Effector CD8-positive, alpha-beta T cell (primary cell): ENCODE results near the gene NXN.
"Not testable (repeated sequence)": the region's sequence is repeated elsewhere in the genome, so short reads cannot be mapped to it uniquely, and the experiment has no call there.

ENCODE experiments used
- DNase-seq: peaks from one replicate; lab custom pipeline; 2025; lab: John Stamatoyannopoulos, UW

Gene NXN

GRCh38 chr17:830381-830780 lies 149.2 kb downstream of the NXN start:
- no peak for DNase-seq

DNA sequence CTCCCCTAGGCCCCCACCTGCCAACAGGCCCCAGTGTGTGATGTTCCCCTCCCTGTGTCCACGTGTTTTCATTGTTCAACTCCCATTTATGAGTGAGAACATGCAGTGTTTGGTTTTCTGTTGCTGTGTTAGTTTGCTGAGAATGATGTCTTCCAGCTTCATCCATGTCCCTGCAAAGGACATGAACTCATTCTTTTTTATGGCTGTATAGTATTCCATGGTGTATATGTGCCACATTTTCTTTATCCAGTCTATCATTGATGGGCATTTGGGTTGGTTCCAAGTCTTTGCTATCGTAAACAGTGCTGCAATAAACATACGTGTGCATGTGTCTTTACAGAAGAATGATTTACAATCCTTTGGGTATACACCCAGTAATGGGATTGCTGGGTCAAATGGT lies 150.0 kb downstream of the NXN start:
- DNase-seq = not testable (repeated sequence)

- no peak for DNase-seq
Measured at GRCh38 chr17:828761-829160, 150.8 kb downstream of the NXN start.

DNA sequence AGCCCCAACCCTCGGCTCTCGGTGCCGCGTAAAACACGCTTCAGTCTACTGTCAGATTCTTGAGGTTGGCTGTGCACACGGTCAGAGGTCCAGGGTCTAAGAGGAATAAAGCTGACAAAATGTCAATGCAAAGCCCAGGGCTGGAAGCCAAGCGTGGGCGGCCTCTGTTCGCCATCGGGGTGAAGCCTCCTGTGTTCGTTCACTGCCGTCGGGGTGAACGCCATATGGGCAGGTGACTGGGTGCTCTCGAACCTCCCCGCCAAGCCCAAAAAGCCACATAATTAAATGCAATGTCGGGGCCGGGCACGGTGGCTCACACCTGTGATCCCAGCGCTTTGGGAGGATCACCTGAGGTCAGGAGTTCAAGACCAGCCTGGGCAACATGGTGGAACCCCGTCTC lies 152.8 kb downstream of the NXN start:
- no peak for DNase-seq

- DNase-seq = no peak
Measured at GRCh38 chr17:825216-825615, 154.4 kb downstream of the NXN start.

DNA sequence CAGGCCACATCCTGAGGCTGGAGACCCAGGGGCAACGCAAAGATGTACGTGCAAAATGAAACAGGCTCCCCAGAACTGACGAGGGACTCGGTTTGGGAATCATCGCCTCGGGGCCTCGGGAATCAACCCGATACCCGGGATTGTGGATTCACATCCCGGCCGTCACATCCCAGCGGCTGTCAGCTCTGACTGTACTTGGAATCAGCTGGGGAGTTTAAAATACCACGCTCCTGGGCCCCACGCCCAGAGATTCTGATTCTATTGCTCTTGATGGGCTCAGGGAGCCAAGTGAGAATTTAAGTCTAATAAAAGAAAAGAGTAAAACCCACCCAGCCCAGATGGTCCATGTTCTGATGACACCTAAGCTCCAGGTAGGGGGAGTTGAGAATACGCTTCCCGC lies 155.2 kb downstream of the NXN start:
- DNase-seq = no peak

DNA sequence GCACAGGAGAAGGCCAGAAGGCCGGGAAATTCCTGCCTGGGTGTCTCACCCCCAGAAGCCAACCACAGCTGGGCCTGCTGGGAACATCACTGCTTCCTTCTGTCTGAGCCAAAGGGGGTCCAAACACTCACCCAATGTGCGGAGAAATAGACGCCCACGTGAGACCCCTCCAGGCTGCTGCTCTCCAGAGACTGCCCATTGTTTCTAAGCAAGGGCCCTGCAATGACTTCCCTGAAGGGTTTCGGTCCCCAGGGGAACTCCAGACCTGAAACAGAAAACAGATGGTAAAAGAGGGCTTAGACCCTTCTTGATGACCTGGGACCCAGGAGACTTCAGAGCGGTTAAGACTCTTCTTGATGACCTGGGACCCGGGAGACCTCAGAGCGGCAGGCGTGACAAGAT lies 156.1 kb downstream of the NXN start:
- no peak for DNase-seq

DNA sequence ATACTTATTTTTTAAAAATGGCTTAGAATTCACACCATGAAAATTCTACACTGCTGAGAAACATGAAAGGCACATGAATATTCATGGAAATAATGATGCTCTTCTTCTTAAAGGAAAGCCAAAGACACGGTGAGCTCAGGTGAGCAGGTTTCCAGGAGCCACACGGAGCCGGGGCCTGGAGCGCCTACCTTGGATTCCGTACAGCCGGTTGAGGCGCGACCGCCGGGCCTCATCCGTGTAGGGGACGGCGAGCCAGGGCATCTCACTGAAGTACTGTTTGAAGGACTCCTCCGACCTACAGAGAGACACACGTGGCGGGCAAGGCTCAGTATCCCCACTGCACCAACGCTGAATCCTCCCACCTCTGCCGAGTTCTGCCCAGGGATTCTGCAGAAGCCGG lies 160.3 kb downstream of the NXN start:
- DNase-seq = no peak

GRCh38 chr17:814371-814770 lies 165.2 kb downstream of the NXN start:
- DNase-seq = no peak

DNA sequence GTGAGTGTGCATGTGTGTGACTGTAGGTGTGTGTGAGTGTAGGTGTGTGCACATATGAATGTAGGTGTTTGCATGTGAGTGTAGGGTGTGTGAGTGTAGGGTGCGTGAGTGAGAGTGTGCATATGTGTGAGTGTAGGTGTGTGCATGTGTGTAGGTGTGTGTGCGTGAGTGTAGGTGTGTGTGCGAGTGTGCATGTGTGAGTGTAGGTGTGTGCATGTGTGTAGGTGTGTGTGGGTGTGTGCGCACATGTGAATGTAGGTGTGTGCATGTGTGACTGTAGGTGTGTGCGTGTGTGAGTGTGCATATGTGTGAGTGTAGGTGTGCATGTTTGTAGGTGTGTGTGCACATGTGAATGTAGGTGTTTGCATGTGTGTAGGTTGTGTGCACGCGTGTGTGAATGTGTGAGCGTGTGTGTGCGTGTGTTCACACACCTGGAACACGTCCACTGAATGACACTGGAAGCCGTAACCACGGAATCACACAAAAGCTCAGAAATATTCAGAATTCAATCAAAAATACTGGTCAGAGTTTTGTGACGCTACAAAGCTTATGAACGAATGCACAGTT lies 166.9 kb downstream of the NXN start:
- no peak for DNase-seq

DNA sequence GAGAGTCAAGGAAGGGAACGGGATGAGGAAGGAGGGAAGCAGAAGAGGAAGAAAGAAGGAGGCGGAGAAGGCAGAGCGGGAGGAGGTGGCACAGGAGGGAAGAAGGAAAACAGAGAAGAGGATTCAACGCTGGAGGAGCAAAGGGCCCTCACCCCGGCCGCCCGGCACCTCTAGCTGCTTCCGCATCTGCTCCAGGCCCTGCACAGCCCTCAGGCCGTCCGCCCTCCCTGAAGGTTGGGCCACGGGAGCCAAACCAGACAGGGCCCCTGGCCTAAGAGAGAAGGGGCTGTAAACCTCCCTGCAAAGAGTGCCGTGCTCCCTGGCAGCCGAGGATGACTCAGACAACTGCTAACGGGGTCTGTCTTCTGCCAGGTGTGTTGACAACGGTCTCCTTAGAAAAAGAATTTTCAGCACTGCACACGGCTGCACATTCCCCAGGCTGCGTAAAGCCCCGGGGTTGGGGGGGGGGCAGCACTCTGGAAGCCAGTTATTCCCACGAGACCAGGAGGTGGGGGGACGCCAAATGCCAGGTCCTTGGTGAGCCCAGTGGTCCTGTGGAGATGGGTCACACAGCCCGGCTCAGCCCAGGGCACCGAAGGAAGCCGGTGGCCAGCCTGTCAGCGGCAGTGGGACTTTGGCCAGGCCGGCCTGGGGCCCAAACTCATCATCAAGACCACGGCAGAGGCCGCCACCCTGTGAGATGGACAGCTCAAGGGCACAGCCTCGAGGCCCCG lies 168.4 kb downstream of the NXN start:
- DNase-seq = no peak

DNA sequence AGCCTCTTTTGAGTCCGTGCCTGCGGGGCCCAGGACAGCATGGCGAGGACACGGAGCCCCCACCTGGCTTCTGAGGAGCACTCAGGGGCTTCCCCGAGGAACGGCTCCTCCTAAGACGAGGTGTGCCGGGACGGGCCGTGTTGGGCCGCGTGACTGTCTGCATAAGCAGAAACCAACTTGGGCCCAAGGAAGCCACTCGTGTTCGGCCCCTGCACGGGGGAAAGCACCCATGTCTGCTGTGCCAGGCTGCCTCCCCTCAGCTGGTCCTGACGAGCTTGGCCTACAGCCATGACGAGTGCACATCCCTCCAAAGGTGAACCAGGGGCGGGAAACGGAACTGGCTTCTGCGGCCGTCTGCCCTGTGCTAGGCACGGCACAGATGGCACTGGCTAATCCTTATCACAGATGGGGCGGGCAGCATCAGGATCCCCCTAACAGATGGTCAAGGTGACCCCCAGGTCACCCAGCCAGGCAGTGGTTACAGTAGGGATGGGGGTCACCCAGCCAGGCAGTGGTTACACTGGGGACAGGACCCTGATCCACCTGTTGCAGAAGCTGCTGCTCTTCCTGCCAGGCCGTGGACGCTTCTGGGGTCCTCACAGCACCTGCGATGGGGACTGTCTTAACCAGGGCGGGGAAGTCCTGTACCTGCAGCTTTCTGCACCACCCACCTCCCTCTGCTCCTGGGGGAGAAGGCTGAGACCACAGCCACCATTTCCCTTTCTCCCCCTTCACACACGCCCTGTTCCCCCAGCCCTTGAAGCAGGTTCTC lies 171.9 kb downstream of the NXN start:
- DNase-seq = no peak

DNA sequence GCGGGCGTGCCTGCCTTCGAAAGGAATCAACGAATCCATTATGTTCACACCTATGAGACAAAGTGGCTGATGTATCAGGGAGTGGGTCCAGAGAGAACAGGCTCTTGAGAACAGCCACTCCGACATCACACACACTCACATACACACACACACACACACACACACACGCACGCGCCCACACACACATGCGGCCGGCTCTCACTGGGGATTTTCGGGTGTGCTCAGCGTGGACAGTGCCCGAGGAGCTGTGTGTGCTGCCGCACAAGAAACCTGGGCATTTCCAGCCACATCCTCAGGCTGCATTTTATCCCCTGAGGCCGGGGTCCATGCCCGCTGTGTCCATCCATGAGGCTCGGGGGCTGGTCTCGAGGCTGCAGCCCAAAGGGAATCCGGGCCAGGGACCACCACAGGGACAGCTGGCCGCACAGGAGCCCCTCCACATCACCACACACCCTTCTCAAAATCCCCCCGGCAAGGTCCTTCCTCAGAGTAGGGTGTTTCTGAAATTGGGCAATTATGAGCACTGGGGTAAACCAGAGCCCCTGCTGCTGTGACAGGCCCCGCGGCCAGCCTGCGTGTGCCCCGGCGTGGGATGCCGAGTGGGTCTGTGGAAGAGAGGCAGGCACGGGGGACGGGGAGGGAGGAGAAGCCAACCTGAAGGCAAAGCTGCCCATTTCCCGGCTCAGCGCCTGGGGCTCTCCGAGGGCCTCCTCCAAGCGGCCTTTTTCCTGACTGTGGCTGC lies 172.6 kb downstream of the NXN start:
- no peak for DNase-seq

GRCh38 chr17:806346-806745 lies 173.2 kb downstream of the NXN start:
- DNase-seq = no peak

DNA sequence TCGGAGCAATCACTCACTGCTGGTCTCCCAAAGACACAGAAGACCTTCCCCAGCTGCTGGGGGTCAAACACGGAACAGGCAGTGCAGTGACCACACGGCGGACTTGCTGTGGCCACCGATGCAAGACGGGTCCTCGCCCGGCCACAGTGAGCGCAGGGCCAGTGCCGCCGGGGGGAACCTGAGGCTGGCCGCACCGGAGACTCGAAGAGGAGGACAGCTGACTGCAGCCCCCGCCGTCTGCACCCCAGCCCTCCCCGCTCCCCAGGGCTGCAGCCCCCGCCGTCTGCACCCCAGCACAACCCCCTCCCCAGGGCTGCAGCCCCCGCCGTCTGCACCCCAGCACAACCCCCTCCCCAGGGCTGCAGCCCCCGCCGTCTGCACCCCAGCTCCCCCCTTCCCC lies 173.7 kb downstream of the NXN start:
- not testable (repeated sequence) for DNase-seq

DNA sequence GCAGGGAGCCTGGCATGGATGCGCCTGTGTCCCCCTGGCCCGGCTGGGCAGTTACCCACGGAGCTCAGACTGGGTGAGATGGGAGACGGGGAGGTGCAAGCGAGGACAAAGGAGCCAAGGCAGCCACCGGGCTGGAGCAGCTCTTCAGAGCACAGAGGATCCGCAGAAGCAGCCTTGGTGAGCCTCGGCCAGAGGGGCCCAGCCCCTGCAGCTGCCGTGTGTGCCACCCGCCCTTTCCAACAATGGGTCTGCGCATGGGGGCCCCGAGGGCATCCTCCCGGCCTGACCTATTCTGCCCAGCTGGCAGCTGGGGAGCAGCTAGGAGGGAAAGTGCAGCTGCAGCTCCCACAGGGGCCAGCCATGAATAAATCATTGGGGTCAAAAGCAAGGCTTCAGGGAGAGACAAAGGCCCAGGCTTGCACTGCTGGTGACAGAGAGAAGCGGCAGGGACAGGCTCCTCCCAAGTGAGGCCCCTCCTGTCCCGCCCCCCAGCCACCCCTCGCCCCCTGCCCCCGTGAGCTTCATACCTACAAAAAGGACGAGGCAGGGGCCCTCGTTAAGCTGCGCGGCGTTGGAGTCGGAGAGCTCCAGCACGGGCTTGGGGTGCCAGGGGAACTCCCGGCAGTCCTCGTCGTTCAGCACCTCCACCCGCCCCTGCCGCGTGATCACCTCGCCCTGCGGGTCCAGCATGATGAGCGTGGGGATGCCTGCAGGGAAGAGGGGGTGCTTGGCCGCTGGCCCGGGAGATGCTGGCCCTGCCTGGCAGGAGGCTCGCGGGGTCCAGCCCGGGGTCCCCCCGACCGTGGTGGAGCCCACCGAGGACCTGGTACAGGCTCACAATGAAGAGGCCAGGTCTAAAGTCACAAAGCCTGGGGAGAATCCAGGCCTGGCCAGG lies 174.8 kb downstream of the NXN start:
- no peak for DNase-seq

DNA sequence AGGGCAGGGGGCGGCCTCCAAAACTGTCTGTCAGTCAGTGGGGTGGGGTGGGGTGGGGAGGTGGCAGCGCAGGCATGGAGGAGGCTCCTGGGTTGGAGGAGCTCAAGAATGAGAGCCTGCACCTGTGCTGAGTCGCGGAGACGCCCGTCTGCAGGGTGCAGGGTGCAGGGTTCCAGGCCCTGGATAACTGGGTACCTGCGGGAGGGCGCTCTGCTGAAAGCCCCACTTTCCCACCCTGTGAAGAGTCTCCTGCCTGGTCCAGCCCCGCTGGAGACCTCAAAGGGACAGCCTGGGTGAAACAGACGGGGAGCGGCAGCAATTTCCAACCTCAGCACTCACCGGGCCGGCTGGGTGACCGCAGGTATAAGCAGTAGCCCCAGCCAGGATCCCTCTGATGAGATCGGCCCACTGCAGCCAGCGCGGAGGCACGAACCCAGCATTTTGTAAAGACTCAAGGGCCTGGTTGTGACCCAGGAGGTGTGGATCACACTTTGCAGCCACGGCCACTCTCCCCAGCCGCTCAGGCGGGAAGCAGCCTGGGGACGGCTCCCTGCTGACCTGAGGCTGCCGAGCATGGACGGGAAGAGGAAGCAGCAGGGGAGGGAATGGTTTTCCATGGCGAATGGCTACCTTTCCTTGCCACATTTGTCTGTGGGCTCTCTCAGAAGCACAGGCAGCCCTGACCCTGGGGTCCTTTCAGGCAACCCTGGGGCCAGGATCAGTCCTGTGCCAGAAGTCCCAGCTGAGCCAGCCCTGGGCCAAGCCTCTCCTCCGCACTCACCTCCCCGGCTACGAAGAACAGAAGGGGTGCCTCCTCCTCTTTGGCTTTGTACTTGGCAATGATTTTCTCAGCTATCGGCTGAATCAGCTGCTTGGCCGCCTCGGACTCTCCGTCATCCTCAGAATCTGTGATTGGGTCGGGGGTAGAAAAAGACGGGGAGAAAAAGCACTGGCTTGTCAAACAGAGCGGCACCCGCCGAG lies 176.4 kb downstream of the NXN start:
- DNase-seq = no peak

DNA sequence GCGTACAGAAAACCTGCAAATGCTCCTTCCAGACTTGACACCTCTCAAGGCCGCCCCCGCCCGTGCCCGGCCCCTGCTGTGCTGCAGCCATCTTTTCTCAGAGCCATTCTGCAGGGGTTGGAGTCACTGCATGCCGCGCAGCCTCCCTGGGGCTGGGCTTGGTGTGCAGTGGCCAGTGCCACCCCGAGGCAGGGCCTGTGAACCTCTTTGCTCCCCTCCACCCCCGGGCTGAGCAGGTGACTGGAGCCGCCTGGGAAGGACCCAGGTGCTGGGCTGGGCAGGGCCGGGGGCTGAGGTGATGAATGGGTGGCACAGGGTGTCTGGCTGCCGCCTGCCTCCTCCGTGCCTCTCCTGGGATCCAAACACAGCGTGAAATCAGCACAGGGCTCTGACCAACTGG lies 177.1 kb downstream of the NXN start:
- DNase-seq = no peak

DNA sequence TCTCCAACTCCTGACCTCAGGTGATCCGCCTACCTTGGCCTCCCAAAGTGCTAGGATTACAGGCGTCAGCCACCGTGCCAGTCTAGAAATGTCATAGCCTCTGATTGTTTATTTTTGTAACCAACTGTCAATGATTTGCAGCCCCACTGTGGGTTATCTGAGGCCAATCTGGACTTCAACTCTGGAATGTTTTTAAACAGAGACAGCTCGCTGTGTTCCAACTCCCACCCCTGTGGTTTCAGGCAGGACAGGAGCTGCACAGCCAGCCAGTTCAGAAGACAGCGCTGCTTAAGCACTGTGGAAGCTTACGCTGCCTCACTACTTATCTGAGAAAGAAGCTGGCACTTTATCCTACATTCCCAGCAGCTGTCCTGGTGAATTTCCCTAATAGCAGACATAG lies 177.9 kb downstream of the NXN start:
- no peak for DNase-seq
